HT-29 (cell line): Measurements from ENCODE around the gene TMEM147. TPM values are rescaled to one million over a fixed set of nuclear protein-coding genes. Genes with fewer than 3 reads are reported as not detected.
"Not testable (repeated sequence)": the region's sequence is repeated elsewhere in the genome, so short reads cannot be mapped to it uniquely, and the experiment has no call there.

ENCODE experiments used
- DNase-seq: peaks from one replicate; pipeline ENCODE4 v3.0.0-alpha.2; 2015; ENCODE audit warnings: low spot score
- total RNA-seq: library from RNA; depleted of rRNA; stranded (reverse); fragments of >200 nt; shearing (Covaris generic); gene quantifications from 2 replicates; pipeline ENCODE4 v1.2.3, GENCODE V29; 2014; rRNA removed

TMEM147 gene
- total RNA-seq, 1 experiment from 2014 or later, result 206 TPM

DNA sequence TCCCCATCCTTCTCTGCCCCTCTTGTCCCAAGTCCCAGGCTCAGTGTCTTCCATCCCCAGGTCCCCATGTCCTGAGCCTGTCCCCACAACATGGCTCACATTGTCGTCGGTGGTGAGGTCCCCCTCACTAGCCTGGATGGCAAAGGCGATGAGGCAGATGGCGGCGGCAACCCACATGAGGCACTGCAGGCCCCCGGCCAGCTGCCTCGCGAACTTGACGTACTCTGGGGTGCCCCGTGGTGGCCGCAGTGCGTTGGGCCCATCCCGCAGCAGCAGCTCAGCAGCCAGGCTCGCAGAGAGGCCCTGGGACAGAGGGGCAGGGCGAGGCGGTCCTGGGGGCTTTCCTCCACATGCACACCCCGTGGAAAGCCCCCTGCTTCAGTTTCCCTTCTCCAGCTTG lies 16.9 kb downstream of the TMEM147 start:
- no peak for DNase-seq

DNA sequence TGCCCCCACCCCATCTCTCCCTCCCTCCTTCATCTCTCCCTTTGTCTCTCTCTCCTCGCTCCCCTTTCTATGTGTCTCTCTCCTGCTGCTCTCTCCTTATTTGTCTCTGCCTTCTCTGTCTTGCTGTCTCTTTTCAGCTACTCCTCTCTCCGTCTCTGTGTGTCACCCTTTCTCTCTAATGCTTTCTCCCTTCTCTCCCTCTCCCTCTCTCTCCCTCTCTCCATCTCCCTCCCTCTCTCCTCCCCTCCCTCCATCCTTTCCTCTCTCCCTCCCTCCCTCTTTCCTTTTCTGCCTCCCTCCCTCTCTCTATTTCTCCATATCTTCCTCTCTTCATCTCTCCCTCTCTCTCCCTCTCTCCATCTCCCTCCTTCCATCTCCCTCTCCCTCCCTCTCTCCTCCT lies 17.4 kb downstream of the TMEM147 start:
- DNase-seq, result no peak

DNA sequence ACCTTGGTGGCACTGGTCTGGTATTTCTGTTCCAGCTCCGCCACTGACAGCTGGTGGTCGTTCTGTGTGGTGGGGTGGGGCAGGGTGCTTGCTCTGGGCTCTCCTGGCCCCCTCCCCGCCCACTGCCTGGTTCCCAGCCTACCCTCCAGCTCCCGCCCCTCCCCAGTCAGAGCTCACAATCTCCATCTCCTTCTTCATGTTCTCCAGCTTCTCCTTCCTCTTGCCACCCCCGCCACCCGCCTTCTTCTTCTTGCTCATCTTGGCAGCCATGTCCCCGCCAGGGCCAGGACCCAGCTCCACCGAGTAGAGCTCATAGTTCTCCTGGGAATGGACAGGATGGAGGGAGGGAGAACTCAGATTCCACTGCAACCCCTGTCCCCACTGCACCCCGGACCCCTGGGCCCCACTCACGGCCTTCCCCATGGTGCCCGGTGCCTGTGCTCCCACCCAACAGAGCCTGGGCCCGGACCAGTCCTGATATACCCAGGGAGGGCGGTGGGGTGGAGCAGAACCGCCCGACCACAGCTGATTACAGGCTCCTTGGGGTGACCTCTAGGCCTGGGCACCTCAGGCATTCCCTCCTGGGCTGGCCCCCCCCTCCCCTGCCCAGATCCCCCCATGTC lies 17.9 kb downstream of the TMEM147 start, which contains the start of gene ATP4A:
Gene ATP4A (minus strand): TSS at position 452 of the 623 bp plus-strand sequence. CDS start 29 bp downstream, at position 423.
- no peak for DNase-seq

GRCh38 chr19:35565016-35565856 lies 19.8 kb downstream of the TMEM147 start:
- DNase-seq, result no peak

DNA sequence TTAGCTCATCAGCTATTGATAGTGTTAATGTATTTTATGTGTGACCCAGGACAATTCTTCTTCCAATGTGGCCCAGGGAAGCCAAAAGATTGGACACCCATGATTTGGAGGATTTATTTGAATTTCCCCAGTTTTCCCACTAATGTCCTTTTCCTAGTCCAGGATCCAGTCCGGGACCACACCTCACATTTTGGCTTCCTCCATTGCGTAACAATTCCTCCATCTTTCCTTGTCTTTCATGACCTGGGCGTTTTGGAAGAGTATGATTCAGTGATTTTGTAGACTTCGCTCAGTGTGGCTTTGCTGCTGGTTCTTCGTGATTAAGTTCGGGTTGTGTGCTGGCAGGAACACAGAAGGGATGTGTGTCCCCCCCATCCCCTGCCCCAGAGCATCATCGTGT lies 21.3 kb downstream of the TMEM147 start:
- no peak for DNase-seq

GRCh38 chr19:35569281-35569781 lies 23.9 kb downstream of the TMEM147 start:
- DNase-seq, result no peak

DNA sequence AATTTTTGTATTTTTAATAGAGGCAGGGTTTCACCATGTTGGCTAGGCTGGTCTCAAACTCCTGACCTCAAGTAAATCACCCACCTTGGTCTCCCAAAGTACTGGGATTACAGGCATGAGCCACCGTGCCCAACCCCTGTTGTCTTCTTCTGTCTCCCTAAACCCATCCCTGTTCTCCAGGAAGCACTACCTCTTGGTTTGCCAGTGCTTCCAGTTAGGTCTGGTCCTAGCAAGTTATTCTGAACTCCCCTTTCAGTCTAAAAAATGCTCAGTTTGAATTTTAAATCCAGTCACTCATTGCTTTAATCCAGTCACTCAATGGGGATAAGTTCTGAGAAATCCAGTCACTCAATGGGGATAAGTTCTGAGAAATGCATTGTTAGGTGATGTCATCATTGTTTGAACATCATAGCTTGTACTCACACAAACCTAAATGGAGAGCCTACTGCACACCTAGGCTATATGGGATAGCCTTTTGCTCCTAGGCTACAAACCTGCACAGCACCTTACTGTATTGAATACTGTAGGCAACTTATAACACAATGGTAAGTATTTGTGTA lies 26.1 kb downstream of the TMEM147 start:
- DNase-seq, result no peak

- DNase-seq, result no peak
These were observed 32.5 kb downstream of the TMEM147 start for GRCh38 chr19:35577918-35578317.

- DNase-seq, result no peak
These were observed 33.3 kb downstream of the TMEM147 start for GRCh38 chr19:35578707-35579106.

DNA sequence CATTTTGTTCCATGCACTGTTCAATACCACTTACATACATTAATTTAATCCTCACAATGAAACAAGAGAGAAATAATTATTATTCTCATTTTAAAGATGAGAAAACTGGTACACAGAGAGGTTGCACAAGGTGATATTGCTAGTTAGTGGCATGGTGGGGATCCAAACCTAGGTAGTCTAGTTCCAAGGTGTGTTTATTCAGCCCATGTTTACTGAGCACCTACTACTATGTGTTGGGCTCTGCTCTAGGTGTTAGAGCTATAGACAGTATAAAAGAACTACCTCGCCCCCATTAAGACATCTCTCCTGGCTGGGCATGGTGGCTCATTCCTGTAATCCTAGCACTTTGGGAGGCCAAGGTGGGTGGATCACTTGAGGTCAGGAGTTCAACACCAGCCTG lies 37.3 kb downstream of the TMEM147 start:
- DNase-seq, result no peak

GRCh38 chr19:35585848-35586247 lies 40.4 kb downstream of the TMEM147 start, which contains the start of gene PMIS2:
Gene PMIS2, plus strand, starts transcription at chr19:35586173. Its CDS starts 87 bp downstream, at chr19:35586260.
- DNase-seq, result peak; percentile 15

GRCh38 chr19:35587321-35587720 lies 41.9 kb downstream of the TMEM147 start:
- DNase-seq, result no peak

DNA sequence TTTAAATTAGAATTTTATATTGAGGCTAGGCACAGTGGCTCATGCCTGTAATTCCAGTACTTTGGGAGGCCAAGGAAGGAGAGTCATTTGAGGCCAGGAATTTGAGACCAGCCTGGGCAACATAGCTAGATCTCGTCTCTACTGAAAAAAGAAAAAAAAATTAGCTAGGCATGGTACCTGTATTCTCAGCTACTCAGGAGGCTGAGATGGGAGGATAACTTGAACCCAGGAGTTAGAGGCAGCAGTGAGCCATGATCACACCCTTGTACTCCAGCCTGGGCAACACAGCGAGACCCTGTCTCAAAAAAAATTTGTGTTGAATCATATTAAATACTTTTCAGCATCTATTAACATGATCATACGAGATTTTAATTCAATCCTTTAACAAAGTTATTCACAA lies 45.4 kb downstream of the TMEM147 start:
- DNase-seq, result no peak

DNA sequence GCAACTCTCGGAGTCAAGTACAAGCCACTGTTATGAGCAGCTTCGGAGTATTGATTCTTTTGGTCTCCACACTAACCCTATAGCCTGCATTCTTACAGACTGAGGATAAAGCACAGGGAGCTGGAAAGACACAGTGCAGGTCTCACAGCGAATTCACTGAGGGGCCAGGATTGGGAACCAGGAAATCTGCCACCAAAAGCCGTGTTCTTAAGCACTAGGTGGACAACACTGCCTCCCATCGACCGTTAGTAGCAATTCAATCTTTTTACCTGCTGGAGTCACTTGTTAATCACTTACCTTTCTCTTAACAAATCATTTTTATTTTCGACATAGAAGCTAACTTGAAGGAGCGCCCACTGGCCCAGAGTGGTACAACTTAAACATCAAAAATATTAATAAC lies 46.8 kb downstream of the TMEM147 start:
- DNase-seq, result peak; percentile 71

GRCh38 chr19:35595026-35595425 lies 49.6 kb downstream of the TMEM147 start:
- DNase-seq, result not testable (repeated sequence)

DNA sequence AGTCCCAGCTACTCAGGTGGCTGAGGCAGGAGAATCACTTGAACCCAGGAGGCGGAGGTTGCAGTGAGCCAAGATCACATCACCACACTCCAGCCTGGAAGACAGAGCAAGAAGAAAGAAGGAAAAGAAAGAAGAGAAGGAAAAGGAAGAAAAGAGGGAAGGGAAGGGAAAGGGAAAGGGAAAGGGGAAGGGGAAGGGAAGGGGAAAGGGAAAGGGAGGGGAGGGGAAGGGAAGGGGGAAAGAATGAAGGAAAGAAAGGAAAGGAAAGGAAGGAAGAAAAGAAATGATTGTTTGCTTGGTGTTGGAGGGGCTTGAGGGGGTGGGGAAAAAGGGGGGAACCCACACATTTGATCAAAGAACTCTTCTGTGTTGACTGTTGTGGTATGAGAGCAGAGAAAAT lies 50.5 kb downstream of the TMEM147 start:
- no peak for DNase-seq

DNA sequence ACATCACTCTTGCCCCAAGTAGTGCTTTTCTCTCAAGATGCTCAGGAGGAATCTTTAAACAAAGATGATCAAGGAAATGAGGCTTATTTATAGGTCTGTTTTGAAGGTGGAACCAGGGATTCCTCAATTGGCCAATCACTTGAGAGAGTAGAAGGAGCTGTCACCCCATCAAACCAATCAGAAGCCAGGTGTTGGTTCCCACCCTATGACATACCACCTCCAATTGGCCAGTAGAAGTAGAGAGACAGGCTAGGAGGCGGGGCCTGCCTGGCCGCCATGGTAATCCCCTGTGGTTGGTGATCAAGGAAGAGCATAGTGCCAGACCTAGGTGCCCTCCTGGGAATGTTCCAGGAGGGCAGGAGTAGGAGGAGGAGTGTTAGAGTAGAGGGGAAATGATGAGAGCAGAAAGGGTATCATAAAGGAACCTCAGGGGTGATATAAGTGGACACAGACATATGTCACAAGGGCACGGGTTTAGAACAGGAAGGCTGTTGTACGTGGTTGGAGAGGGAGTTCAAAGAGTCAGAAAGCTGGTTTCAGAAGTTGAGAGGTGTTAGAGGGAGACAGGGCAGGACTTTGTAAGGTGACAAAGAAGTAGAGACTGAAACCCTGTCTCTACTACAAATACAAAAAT lies 51.1 kb downstream of the TMEM147 start:
- DNase-seq, result peak; percentile 50

Other genes starting within 250 kb of the TMEM147 start
- 0.28 TPM in 1 of 2 replicates, not detected in the other for gene CD22, start 216.4 kb upstream of the TMEM147 start, total RNA-seq
- not detected in 2 replicates for gene FFAR1, start 197.7 kb upstream of the TMEM147 start, total RNA-seq
- not detected in 2 replicates for gene FFAR3, start 187.2 kb upstream of the TMEM147 start, total RNA-seq
- gene GPR42, start 174.6 kb upstream of the TMEM147 start, total RNA-seq, result not detected in 2 replicates
- gene FFAR2, start 97.4 kb upstream of the TMEM147 start, total RNA-seq, result 0.08 and 0.33 TPM in 2 replicates
- gene KRTDAP, start 55.2 kb upstream of the TMEM147 start, total RNA-seq, result not detected in 2 replicates
- 7.0 and 8.6 TPM in 2 replicates for gene DMKN, start 32.0 kb upstream of the TMEM147 start, total RNA-seq
- not detected in 2 replicates for gene SBSN, start 17.3 kb upstream of the TMEM147 start, total RNA-seq
- not detected in 2 replicates for gene GAPDHS, start 12.2 kb upstream of the TMEM147 start, total RNA-seq
- 0.13 TPM in 1 of 2 replicates, not detected in the other for gene ATP4A, start 18.0 kb downstream of the TMEM147 start, total RNA-seq
- not detected in 2 replicates for gene PMIS2, start 40.5 kb downstream of the TMEM147 start, total RNA-seq
- 71.8 and 75.9 TPM in 2 replicates for gene HAUS5, start 67.1 kb downstream of the TMEM147 start, total RNA-seq
- gene RBM42, start 83.4 kb downstream of the TMEM147 start, total RNA-seq, result 218 and 225 TPM in 2 replicates
- 2.0 and 3.5 TPM in 2 replicates for gene ETV2, start 96.1 kb downstream of the TMEM147 start, total RNA-seq
- 846 and 847 TPM in 2 replicates for gene COX6B1, start 102.7 kb downstream of the TMEM147 start, total RNA-seq
- not detected in 2 replicates for gene UPK1A, start 120.9 kb downstream of the TMEM147 start, total RNA-seq
- gene ZBTB32, start 158.9 kb downstream of the TMEM147 start, total RNA-seq, result not detected in 2 replicates
- gene KMT2B, start 172.4 kb downstream of the TMEM147 start, total RNA-seq, result 29.3 and 30.9 TPM in 2 replicates
- gene IGFLR1, start 196.8 kb downstream of the TMEM147 start, total RNA-seq, result 10.0 and 13.4 TPM in 2 replicates
- gene U2AF1L4, start 199.8 kb downstream of the TMEM147 start, total RNA-seq, result 20.0 and 20.9 TPM in 2 replicates
- gene PSENEN, start 200.0 kb downstream of the TMEM147 start, total RNA-seq, result 76.2 and 77.0 TPM in 2 replicates
- gene LIN37, start 202.9 kb downstream of the TMEM147 start, total RNA-seq, result 13.8 and 15.5 TPM in 2 replicates
- not detected in 2 replicates for gene HSPB6, start 211.4 kb downstream of the TMEM147 start, total RNA-seq
- gene PROSER3, start 212.6 kb downstream of the TMEM147 start, total RNA-seq, result 17.2 and 21.3 TPM in 2 replicates
- gene ARHGAP33, start 229.9 kb downstream of the TMEM147 start, total RNA-seq, result 4.0 and 57.4 TPM in 2 replicates